Measurements from ENCODE around the gene NPC1. TPM values are rescaled to one million over a fixed set of nuclear protein-coding genes. Genes with fewer than 3 reads are reported as not detected.

Gene NPC1
- total and polyA plus RNA-seq, 2 of the 8 experiments (the other 6 are each of a cell fraction or from before 2014, with no cell fraction given), result 34.1 to 39.5 TPM

DNA sequence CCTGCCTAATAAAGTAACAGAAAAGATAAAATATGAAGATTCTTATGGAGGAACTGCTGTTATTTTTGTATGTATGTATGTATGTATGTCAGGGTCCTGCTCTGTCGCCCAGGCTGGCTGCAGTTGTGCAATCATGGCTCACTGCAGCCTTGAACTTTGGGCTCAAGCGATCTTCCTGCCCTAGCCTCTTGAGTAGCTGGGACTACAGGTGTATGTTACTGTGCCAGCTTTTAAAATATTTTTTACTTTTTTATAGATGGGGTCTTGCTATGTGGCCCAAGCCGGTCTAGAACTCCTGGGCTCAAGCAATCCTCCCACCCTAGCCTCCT, 49.7 kb upstream of the NPC1 start (continued):
- TF ChIP-seq NANOG (IDR thresholded peaks at IDR 0.05; ENCODE audit: insufficient read depth, low read depth, low read length, poor library complexity, severe bottlenecking) (no peak), KDM1A (IDR thresholded peaks at IDR 0.05; ENCODE audit: borderline replicate concordance, low read length) (no peak), ATF2 (IDR thresholded peaks at IDR 0.05; ENCODE audit: low read length) (no peak), JUN (IDR thresholded peaks at IDR 0.05; ENCODE audit: low read depth, low read length) (no peak), NRF1 (IDR thresholded peaks at IDR 0.05; ENCODE audit: low read depth, low read length) (no peak), CBX5 (IDR thresholded peaks at IDR 0.05; ENCODE audit: low read depth, low read length) (no peak), GTF2F1 (IDR thresholded peaks at IDR 0.05; ENCODE audit: borderline replicate concordance, low read depth, low read length) (no peak), SIN3A (conservative IDR thresholded peaks at IDR 0.05 in 1 of 2, IDR thresholded peaks at IDR 0.05 in 1 of 2; ENCODE audit: low read depth in 1 of 2, low read length in 2 of 2) (no peak), JUND (IDR thresholded peaks at IDR 0.05; ENCODE audit: low read length) (no peak)

Data from H1 (cell line).